Lung (tissue), 16 donors: Measurements from ENCODE around the gene NUDT16. TPM values are rescaled to one million over a fixed set of nuclear protein-coding genes. Genes with fewer than 3 reads are reported as not detected.

Source experiments
- ATAC-seq: fragments of 200-7000 bp; cut with Tn5 transposase; one replicate; pipeline ENCODE4 v1.9.1; 2020; ENCODE audit warnings: moderate number of reproducible peaks; ENCODE audit not compliant: insufficient read depth, low FRiP score
- DNase-seq, 3 donors: peaks; one replicate each; pipeline ENCODE4 v3.0.0-alpha.2; 2013 to 2017
- H3K27ac ChIP-seq, 2 donors: one replicate each; pipeline ENCODE4 v1.5.1; 2013; ENCODE audit warnings: mild to moderate bottlenecking in 2 of 2, moderate library complexity in 2 of 2, control low read depth in 1 of 2, inconsistent platforms in 1 of 2, low read depth in 1 of 2, low read length in 1 of 2
- H3K27me3 ChIP-seq, 3 donors: one replicate each; pipeline ENCODE4 v1.5.1; 2013; ENCODE audit warnings: low read length in 2 of 3; ENCODE audit not compliant: control insufficient read depth in 3 of 3, insufficient read depth in 3 of 3
- H3K36me3 ChIP-seq, 4 donors: one replicate each; pipeline ENCODE4 v1.5.1; 2013; ENCODE audit warnings: low read length in 4 of 4, mild to moderate bottlenecking in 1 of 4, moderate library complexity in 1 of 4; ENCODE audit not compliant: control insufficient read depth in 4 of 4, insufficient read depth in 4 of 4
- H3K4me1 ChIP-seq, 5 donors: one replicate each; pipeline ENCODE4 v1.5.1; 2013; ENCODE audit warnings: low read length in 5 of 5, mild to moderate bottlenecking in 2 of 5, moderate library complexity in 1 of 5; ENCODE audit not compliant: control insufficient read depth in 5 of 5, insufficient read depth in 5 of 5
- H3K4me3 ChIP-seq: one replicate; pipeline ENCODE4 v1.5.1; 2013; ENCODE audit warnings: mild to moderate bottlenecking, control low read depth, moderate library complexity
- H3K9ac ChIP-seq, 2 donors: one replicate each; pipeline ENCODE4 v1.5.1; 2013; ENCODE audit warnings: low read length in 2 of 2, control low read depth in 1 of 2; ENCODE audit not compliant: insufficient read depth in 1 of 2
- H3K9me3 ChIP-seq, 4 donors: one replicate each; pipeline ENCODE4 v1.5.1; 2013; ENCODE audit warnings: low read length in 3 of 4, mild to moderate bottlenecking in 1 of 4, moderate library complexity in 1 of 4; ENCODE audit not compliant: control insufficient read depth in 4 of 4, insufficient read depth in 3 of 4
- WGBS, 2 donors: extraction: QIAGEN DNeasy Blood & Tissue Kit; methylation state at CpG; one replicate each; pipeline ENCODE4 v1.1.7; 2013; 5-methylcytosine and 5-hydroxymethylcytosine counted together
- long read RNA-seq, 5 donors: transcript quantifications; one replicate each; lab custom pipeline, GENCODE V29; 2026
- polyA plus RNA-seq, 2 donors: library from polyadenylated mRNA; stranded (reverse); fragments of 200-250 nt; gene quantifications; one replicate each; pipeline ENCODE4 v1.2.1, GENCODE V29; 2013
- total RNA-seq, 2 donors: library from RNA; depleted of rRNA in 1 of 2; stranded (reverse); fragments of >200 nt in 1 of 2; gene quantifications; one replicate each; pipeline ENCODE4 v1.2.1, GENCODE V29; 2014 to 2021
- TF ChIP-seq, protein P1 (sequence below): IDR thresholded peaks from 2 replicates; pipeline ENCODE4 v1.5.1; 2012; ENCODE audit warnings: mild to moderate bottlenecking; ENCODE audit errors: control extremely low read depth, extremely low read depth
- donor health status: control.
- donor health status: control.
- donor health status: Bipolar disorder and iron deficiency.
- donor health status: healthy.
- donor health status: DM: yes; HTN: yes; CAD: no.

The NUDT16 gene
- 10 to 100 TPM; 19.9 to 64.6 TPM for total RNA-seq
- polyA plus RNA-seq: 10 to 100 TPM; 37.0 to 67.9 TPM
- long read RNA-seq, donor 1, full-length matches to known transcripts: 32 of 49 reads
- long read RNA-seq, donor 1, partial matches to known transcripts: 17 of 49 reads
- long read RNA-seq, donor 1, other reads (novel, unspliced or antisense): 0 of 49 reads
- long read RNA-seq, donor 2, full-length matches to known transcripts: 9 of 15 reads
- long read RNA-seq, donor 2, partial matches to known transcripts: 6 of 15 reads
- long read RNA-seq, donor 2, other reads (novel, unspliced or antisense): 0 of 15 reads
- long read RNA-seq, donor 3, full-length matches to known transcripts: 10 of 10 reads
- long read RNA-seq, donor 3, partial matches to known transcripts: 0 of 10 reads
- long read RNA-seq, donor 3, other reads (novel, unspliced or antisense): 0 of 10 reads
- long read RNA-seq, donor 4, full-length matches to known transcripts: 4 of 14 reads
- long read RNA-seq, donor 4, partial matches to known transcripts: 10 of 14 reads
- long read RNA-seq, donor 4, other reads (novel, unspliced or antisense): 0 of 14 reads
- long read RNA-seq, donor 5, full-length matches to known transcripts: 16 of 16 reads
- long read RNA-seq, donor 5, partial matches to known transcripts: 0 of 16 reads
- long read RNA-seq, donor 5, other reads (novel, unspliced or antisense): 0 of 16 reads

DNA sequence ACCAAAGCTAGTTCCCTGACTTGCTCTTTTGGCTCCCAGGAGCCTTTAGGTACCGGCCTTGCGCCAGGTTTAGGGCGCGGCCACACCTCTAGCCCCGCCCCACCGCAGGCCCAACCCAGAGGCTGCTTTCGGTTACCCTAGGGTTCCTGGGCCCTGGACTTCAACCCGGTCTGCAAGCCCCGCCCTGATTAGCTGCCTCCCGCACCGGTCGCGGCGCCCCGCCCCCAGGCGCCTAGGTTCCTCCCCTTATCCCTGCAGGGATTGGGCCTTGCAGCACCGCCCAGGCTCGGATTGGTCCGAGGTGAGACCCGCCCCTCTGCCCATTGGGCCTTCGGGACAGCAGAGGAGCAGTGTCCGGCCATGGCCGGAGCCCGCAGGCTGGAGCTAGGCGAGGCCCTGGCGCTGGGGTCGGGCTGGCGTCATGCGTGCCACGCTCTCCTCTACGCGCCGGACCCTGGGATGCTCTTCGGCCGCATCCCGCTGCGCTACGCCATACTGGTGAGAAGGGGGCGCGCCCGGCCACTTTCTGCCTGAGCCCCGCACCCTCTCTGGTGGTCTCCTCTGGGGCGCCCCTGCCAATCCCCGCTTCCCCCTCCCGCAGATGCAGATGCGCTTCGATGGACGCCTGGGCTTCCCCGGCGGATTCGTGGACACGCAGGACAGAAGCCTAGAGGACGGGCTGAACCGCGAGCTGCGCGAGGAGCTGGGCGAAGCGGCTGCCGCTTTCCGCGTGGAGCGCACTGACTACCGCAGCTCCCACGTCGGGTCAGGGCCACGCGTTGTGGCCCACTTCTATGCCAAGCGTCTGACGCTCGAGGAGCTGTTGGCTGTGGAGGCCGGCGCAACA is at the start of gene NUDT16:
Gene NUDT16 (plus strand): TSS at position 330 of the 847 bp plus-strand sequence. CDS start 31 bp downstream, at position 361.
- peaks cover 0 to 26% (median 17%) of the 10 kb centered on the region in 5 donors for H3K4me1 ChIP-seq
- peak within 1 kb of the TSS; percentile 74 for H3K4me3 ChIP-seq
- TF ChIP-seq, protein P1, sequence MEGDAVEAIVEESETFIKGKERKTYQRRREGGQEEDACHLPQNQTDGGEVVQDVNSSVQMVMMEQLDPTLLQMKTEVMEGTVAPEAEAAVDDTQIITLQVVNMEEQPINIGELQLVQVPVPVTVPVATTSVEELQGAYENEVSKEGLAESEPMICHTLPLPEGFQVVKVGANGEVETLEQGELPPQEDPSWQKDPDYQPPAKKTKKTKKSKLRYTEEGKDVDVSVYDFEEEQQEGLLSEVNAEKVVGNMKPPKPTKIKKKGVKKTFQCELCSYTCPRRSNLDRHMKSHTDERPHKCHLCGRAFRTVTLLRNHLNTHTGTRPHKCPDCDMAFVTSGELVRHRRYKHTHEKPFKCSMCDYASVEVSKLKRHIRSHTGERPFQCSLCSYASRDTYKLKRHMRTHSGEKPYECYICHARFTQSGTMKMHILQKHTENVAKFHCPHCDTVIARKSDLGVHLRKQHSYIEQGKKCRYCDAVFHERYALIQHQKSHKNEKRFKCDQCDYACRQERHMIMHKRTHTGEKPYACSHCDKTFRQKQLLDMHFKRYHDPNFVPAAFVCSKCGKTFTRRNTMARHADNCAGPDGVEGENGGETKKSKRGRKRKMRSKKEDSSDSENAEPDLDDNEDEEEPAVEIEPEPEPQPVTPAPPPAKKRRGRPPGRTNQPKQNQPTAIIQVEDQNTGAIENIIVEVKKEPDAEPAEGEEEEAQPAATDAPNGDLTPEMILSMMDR: no peak
- DNase-seq (peak; percentile 98 to 99 (median 99)), ATAC-seq (peak; percentile 98)
- peak within 1 kb of the TSS; percentile 88 to 96 for H3K27ac ChIP-seq
- no peaks in the 10 kb centered on the region for H3K9me3 ChIP-seq
- WGBS, 2 donors: 0% methylated on average over 65 to 73 of the region's 73 CpGs
- H3K36me3 ChIP-seq: peaks cover 0 to 20% (median 12%) of the 10 kb centered on the region in 4 donors
- H3K27me3 ChIP-seq: no peaks in the 10 kb centered on the region
- peak within 1 kb of the TSS; percentile 79 to 91 for H3K9ac ChIP-seq

GRCh38 chr3:131338948-131339640 is 42.5 kb upstream of the NUDT16 start:
- Histone ChIP-seq H3K27ac (no peak overlapping the region), H3K9me3 (peaks cover 0 to 2% (median 2%) of the 10 kb centered on the region in 4 donors), H3K27me3 (no peaks in the 10 kb centered on the region), H3K36me3 (no peaks in the 10 kb centered on the region), H3K9ac (no peak overlapping the region), H3K4me3 (no peak overlapping the region), H3K4me1 (peaks cover 0 to 3% (median 0%) of the 10 kb centered on the region in 5 donors)
- 86 to 94% methylated on average over 3 of the region's 3 CpGs for WGBS, 2 donors
- DNase-seq (no peak), ATAC-seq (no peak)
- TF ChIP-seq, protein P1: no peak

- no peaks in the 10 kb centered on the region for H3K36me3 ChIP-seq
- TF ChIP-seq, protein P1: no peak
- H3K27ac ChIP-seq: no peak overlapping the region
- DNase-seq: no peak
- no peak for ATAC-seq
- H3K4me1 ChIP-seq: peaks cover 0 to 3% (median 0%) of the 10 kb centered on the region in 5 donors
- no peak overlapping the region for H3K9ac ChIP-seq
- H3K9me3 ChIP-seq: peaks cover 0 to 2% (median 2%) of the 10 kb centered on the region in 4 donors
- H3K4me3 ChIP-seq: no peak overlapping the region
- H3K27me3 ChIP-seq: no peaks in the 10 kb centered on the region
- WGBS, 2 donors: 96 to 98% methylated on average over 2 of the region's 2 CpGs
Measured at GRCh38 chr3:131341761-131342160, 39.8 kb upstream of the NUDT16 start.
